HG03066 (cell line): ENCODE measurements around the gene TPM2.

Experiments used
- ATAC-seq: cut with Tn5 transposase; IDR thresholded peaks from one replicate; pipeline ENCODE4 v1.9.1; 2021; ENCODE audit warnings: low read depth; ENCODE audit not compliant: unreplicated experiment

The TPM2 gene

DNA sequence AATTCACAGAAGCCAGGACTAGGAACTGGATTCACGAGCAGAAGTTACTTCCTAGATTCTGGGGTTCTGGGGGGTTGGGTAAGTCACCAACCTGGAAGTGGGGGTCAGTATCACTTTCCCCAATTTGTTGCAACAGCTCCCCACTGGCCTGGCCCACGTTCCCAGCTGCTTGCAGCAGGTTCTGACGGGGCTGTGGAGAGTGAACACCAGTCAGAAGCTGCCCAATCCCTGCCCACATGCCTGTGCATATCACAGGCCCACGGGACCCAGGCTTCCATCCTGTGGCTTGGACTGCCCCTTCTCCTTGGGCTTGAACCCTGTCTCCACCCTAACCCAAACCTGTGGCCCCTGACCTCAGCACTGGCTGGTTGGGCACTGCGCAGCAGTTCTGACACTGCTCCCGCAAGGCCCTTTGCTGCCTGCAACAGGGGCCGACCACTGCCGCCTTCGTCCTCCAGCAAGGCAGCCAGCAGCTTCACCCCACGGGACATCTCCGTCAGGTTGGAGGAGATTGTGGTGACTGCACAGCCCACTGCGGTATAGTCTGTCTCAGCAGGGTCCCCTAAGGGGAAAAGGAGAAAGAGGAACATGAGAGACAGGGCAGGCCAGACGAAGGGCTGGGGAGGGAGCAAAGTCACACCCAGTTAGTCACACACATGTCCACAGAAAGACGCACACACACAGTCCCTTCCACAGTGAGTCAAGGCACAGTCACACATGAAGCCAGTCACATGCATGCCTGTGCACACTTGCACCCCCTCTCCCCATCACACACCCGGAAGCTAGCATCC, 29.2 kb upstream of the TPM2 start:
- ATAC-seq = no peak

GRCh38 chr9:35717132-35717870, 27.6 kb upstream of the TPM2 start:
- ATAC-seq = no peak

DNA sequence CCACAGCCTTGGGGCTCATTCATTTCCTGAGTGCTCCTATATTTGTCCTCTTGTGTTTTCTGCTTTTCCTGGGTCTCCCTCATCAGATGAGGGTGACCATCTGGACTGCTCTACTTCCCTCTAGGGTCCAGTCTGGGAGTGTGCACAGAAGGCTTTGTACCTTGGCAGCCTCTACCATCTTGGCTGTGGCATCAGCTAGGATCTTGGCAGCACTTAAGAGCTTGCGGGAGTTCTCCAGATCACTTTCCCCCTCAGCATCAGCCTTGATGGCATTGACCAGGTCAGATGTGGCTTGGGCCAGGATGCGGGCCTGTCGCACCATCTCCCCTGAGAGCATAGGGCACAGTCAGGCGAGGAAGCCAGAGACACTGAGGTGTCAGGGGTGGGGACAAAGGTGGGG, 26.5 kb upstream of the TPM2 start:
- no peak for ATAC-seq

GRCh38 chr9:35714579-35715252, 25.0 kb upstream of the TPM2 start:
- no peak for ATAC-seq

DNA sequence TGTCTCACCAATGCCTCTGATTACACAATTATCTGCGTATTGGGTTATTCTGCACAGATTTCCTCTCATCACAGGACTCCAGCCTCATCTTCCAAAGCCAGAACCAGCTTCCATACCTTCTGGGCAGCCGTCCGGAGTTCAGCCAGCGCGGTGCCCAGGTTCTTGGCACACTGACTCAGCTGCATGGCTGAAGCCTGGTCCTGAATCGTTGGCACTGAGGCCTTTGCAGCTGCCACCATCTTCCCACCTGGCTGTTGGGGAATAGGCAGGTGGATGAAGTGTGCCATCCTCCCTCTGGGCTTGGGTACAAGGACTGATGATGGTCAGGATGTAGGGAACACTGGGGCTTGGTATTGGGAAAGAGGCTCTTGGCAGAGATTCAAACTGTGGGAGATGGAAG, 24.4 kb upstream of the TPM2 start:
- ATAC-seq = no peak

GRCh38 chr9:35713578-35713977, 23.9 kb upstream of the TPM2 start:
- ATAC-seq = no peak

- no peak for ATAC-seq
These were observed 23.2 kb upstream of the TPM2 start for GRCh38 chr9:35712762-35713400.

DNA sequence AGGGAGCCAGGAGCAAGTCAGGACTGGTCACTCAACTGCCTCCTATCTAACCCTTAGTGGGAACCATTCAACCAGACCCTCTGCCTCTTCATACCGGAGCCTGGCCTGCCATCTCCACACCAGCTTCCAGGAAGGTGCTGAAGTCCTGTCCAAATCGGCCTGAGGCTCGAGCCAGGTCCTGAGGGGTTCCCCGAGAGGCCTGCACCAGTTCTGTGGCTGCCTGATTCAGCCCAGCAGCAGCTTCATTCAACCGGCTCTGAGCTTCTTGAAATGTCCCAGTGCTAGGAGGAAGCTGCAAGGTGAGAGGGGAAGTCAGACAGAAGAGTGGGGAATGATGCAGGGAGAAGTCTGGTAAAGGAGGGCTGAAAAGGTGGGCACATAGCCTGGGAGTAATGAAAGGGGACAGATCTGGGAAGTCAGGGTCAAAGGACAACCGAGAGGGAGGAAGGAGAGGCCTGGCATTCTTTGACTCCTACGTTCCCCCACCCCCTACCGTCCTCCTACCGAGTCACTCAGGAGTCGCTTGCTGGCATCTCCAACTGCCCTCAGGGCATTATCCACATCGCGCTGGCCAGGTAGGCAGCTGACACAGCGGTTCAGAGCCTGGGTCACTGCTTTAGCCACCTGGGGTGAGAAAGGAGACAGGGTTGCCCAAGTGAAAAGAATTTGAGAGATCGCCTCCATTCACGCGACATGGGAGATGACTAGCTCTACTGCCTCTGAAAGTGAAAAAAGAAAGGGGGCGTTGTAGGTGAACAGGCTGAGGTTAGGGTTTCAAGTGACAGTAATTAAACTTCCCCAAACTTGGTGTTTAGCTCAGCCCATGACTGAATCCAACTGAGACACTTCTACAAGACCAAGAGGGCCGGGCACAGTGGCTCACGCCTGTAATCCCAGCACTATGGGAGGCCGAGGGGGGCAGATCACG, 22.0 kb upstream of the TPM2 start:
- ATAC-seq = no peak

GRCh38 chr9:35710818-35711500, 21.2 kb upstream of the TPM2 start:
- ATAC-seq = no peak

DNA sequence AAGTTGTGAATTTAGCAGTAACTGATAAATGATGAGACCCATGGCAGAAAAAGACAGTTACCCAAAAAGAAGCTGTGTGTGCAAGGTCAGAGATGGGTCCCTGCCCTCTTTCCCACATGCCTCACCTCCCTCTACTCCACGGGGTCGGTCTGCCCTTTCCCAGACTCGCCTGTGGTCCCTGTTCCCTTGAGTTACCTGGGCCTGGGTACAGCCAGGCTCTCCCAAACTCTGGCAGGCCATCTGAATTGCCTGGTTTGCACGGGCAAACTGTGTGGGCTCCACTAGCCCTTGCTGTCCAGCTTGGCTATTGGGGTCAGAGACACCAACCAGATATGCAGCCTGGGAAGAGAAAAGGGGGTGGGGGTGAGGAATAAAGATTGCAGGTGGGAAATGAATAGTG, 18.4 kb upstream of the TPM2 start:
- no peak for ATAC-seq

GRCh38 chr9:35706951-35707350, 17.2 kb upstream of the TPM2 start:
- no peak for ATAC-seq

DNA sequence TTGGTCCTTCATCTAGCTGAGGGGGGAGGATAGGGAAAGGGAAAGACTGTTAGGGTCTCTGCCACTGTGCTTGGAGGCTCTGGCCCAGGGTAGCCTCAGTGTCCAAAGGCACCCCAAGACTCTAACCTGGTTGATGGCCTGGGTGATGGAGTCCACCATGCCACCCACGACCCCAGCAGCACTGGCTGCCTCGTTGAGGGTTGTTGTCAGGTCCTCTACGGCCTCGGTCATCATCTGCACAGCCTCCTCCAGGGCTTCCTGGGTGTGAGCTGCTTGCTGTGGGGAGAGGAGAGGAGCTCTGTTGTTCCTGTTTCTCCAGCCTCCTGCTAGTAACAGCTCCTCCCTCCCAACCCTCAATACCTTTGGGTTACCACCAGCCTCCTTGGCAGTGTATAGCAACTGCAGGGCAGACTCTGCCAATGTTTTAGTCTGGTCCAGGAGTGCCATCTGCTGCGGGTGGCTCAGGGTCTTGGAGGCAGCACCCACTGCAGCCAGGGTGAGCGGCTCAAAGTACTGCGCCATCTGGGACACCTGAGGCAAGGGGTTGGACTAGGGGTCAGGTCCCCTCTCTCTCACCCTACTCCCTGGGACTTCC, 16.2 kb upstream of the TPM2 start:
- no peak for ATAC-seq

GRCh38 chr9:35705372-35705771, 15.6 kb upstream of the TPM2 start:
- no peak for ATAC-seq

DNA sequence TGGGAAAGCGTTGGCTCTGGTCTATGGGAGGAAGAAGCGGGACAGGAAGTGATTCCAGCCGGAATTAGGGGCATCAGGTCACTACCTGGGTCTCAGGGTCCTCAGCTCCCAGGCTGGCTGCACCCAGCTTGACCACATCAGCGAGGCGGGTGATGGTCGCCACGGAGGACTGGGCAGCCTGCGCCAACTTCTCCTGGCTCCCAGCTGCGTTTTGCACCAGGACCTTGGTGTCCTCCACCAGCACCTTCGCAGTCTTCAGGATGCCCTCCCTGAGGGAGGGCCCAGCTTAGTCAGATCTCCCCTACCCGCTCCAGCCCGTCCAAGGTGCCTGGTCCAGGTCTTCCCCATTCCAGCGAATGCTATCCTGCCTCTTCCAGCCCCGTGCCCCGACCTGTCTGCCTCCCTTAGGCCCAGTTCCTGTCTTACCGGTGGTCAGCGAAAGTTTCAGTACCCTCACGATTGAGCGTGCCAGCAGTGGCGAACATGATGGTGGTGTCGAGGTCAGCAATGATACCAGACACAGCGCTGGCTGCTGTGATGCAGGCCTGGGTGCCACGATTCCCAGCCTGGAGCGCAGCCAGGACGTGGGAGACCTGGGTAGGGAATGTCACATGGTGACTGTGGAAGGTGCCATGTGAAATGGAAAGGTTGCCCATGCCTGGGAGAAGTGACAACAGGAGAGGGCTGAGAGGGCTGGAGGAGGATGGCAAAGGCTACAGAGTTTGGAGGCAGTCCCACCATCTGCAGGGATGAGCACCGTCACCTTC, 14.4 kb upstream of the TPM2 start:
- ATAC-seq = no peak

DNA sequence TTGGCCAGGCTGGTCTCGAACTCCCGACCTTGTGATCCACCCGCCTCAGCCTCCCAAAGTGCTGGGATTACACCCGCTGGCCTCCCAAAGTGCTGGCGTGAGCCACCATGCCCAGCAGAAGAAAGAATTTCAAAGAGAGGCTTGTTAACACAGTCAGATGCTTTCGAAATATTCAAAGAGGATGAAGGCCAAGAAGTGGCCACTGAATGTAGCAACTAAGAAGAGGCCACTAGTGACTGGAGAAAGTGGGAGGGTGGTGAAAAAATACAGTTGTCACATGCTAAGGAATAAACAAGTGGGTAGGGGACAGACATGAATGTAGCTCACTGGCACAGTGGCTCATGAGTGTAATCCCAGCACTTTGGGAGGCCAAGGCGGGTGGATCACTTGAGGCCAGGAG, 13.0 kb upstream of the TPM2 start:
- ATAC-seq = no peak

GRCh38 chr9:35700942-35701341, 11.2 kb upstream of the TPM2 start:
- no peak for ATAC-seq

DNA sequence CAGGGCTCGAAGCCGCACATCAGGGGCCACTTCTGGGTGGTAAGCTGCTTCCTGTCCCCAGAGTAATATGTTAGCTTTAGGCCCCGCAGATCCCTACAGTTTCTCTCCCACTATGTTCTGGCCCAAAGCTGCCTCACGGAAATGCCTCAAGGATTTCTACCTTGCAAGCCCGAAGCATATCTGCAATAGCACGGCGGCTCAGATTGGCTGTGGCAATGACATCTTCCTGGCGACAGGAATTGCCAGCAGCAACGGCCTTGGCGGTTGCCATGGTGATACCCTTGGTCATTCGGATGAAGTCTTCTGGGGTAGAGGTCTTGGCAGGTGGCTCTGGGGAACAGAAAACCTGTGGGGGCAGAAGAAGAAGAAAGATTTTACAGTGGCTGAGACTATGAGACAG, 10.3 kb upstream of the TPM2 start:
- no peak for ATAC-seq

GRCh38 chr9:35698231-35698630, 8.5 kb upstream of the TPM2 start:
- ATAC-seq = no peak
